HG02973 (cell line): ENCODE results near the gene SSTR5.
"Not testable (repeated sequence)": the region's sequence is repeated elsewhere in the genome, so short reads cannot be mapped to it uniquely, and the experiment has no call there.

Experiments
- ATAC-seq: cut with Tn5 transposase; IDR thresholded peaks from one replicate; pipeline ENCODE4 v1.9.1; 2021; ENCODE audit warnings: moderate library complexity; ENCODE audit not compliant: unreplicated experiment

SSTR5 gene

GRCh38 chr16:1073262-1073558, 663 bp downstream of the SSTR5 start:
- ATAC-seq, result no peak

- no peak for ATAC-seq
Measured at GRCh38 chr16:1073566-1074378, 1.2 kb downstream of the SSTR5 start.

- no peak for ATAC-seq
Measured at GRCh38 chr16:1074379-1074649, 1.8 kb downstream of the SSTR5 start.

- ATAC-seq, result no peak
Measured at GRCh38 chr16:1075546-1075945, 3.0 kb downstream of the SSTR5 start.

GRCh38 chr16:1076801-1077576, 4.4 kb downstream of the SSTR5 start:
- no peak for ATAC-seq

GRCh38 chr16:1077877-1078578, 5.5 kb downstream of the SSTR5 start:
- ATAC-seq, result no peak

GRCh38 chr16:1078579-1079021, 6.1 kb downstream of the SSTR5 start:
- ATAC-seq, result no peak

GRCh38 chr16:1079341-1079740, 6.8 kb downstream of the SSTR5 start:
- no peak for ATAC-seq

- ATAC-seq, result no peak
Measured at GRCh38 chr16:1079786-1080525, 7.4 kb downstream of the SSTR5 start.

- no peak for ATAC-seq
Measured at GRCh38 chr16:1080801-1081733, 8.5 kb downstream of the SSTR5 start.

- no peak for ATAC-seq
Measured at GRCh38 chr16:1081734-1082265, 9.3 kb downstream of the SSTR5 start.

- ATAC-seq, result no peak
Measured at GRCh38 chr16:1082266-1082951, 9.9 kb downstream of the SSTR5 start.

GRCh38 chr16:1082952-1083675, 10.6 kb downstream of the SSTR5 start:
- ATAC-seq, result no peak

GRCh38 chr16:1084971-1085370, 12.4 kb downstream of the SSTR5 start:
- ATAC-seq, result no peak

- not testable (repeated sequence) for ATAC-seq
Measured at GRCh38 chr16:1086443-1086842, 13.9 kb downstream of the SSTR5 start.

GRCh38 chr16:1088295-1089170, 16.0 kb downstream of the SSTR5 start:
- ATAC-seq, result no peak

GRCh38 chr16:1089439-1089821, 16.9 kb downstream of the SSTR5 start:
- ATAC-seq, result no peak
